Activated naive CD4-positive, alpha-beta T cell treated with anti-CD3 and anti-CD28 coated beads for 36 hours (primary cell): Measurements from ENCODE around the gene NR5A2. TPM values are rescaled to one million over a fixed set of nuclear protein-coding genes. Genes with fewer than 3 reads are reported as not detected.

Experiments
- CTCF ChIA-PET: fragments of 350-600 bp; sonication (Branson Sonifier 250); formaldehyde crosslinking; loops from one replicate; lab custom pipeline; 2021; ENCODE audit warnings: antibody characterized with exemption; lab: Charles Lee
- DNase-seq: peaks from one replicate; pipeline ENCODE4 v3.0.0-alpha.2; 2020
- H3K27ac Mint-ChIP-seq: one replicate; pipeline ENCODE4 v1.8.0; 2021; ENCODE audit warnings: mild to moderate bottlenecking, mixed read lengths
- H3K27me3 Mint-ChIP-seq: one replicate; pipeline ENCODE4 v1.8.0; 2021; ENCODE audit warnings: low read depth, mixed read lengths
- H3K36me3 Mint-ChIP-seq: one replicate; pipeline ENCODE4 v1.8.0; 2021; ENCODE audit warnings: low read depth, mixed read lengths
- H3K4me1 Mint-ChIP-seq: one replicate; pipeline ENCODE4 v1.8.0; 2021; ENCODE audit warnings: low read depth, mixed read lengths
- H3K4me3 Mint-ChIP-seq: one replicate; pipeline ENCODE4 v1.8.0; 2021; ENCODE audit warnings: mild to moderate bottlenecking, moderate library complexity, mixed read lengths
- H3K9me3 Mint-ChIP-seq: one replicate; pipeline ENCODE4 v1.8.0; 2021; ENCODE audit warnings: mixed read lengths
- intact Hi-C: fragments of 100-400 bp; cut with micrococcal nuclease; formaldehyde crosslinking; loops from one replicate; pipeline ENCODE4 v1.15.1; 2023
- total RNA-seq, 2 experiments: library from RNA; stranded (reverse); gene quantifications; one replicate each; pipeline ENCODE4 v1.2.3, GENCODE V29; 2021

Gene NR5A2
- total RNA-seq, 2 experiments from 2014 or later, result not detected

- no peaks in the 10 kb centered on the region for H3K36me3 Mint-ChIP-seq
- intact Hi-C loops, result no loop called here
- no peak for DNase-seq
- H3K9me3 Mint-ChIP-seq, result no peaks in the 10 kb centered on the region
- CTCF ChIA-PET, result no interaction called here
- no peaks in the 10 kb centered on the region for H3K27me3 Mint-ChIP-seq
- H3K4me3 Mint-ChIP-seq, result no peak overlapping the region
- H3K27ac Mint-ChIP-seq, result no peak overlapping the region
- no peaks in the 10 kb centered on the region for H3K4me1 Mint-ChIP-seq
Measured at GRCh38 chr1:200162877-200163276, 135.4 kb downstream of the NR5A2 start.

- Mint-ChIP-seq H3K4me1 (no peaks in the 10 kb centered on the region), H3K4me3 (no peak overlapping the region), H3K9me3 (no peaks in the 10 kb centered on the region), H3K27me3 (no peaks in the 10 kb centered on the region), H3K27ac (no peak overlapping the region), H3K36me3 (no peaks in the 10 kb centered on the region)
- CTCF ChIA-PET, result no interaction called here
- intact Hi-C loops, result no loop called here
- no peak for DNase-seq
Measured at GRCh38 chr1:200163911-200164310, 136.4 kb downstream of the NR5A2 start.

DNA sequence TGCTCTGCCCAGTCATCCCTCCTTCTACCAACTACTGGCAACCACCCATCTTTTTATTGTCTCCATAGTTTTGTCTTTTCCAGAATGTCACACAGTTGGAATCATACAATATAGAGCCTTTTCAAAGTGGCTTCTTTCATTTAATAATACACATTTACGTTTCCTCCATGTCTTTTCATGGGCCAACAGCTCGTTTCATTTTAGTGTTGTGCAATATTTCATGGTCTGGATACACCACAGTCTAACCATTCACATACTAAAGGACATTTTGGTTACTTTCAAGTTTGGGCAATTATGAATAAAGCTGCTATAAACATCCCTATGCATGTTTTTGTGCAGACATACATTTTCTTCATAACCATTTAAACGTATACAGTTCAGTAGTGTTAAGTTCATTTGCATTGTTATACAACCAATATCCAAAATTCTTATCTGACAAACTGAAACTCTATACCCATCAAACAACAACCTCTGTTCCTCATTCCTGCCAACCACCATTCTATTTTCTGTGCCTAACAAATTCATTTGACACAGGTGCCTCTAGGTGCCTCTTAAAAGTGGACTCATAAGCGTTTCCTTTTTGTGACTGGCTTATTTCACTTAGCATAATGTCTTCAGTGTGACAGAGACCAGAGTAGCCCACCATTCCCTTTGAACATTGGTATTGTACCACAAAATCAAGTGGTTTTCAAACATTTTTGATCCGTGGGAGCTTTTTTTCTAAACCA lies 138.1 kb downstream of the NR5A2 start:
- DNase-seq, result no peak
- H3K27ac Mint-ChIP-seq, result no peak overlapping the region
- no peaks in the 10 kb centered on the region for H3K36me3 Mint-ChIP-seq
- H3K27me3 Mint-ChIP-seq, result no peaks in the 10 kb centered on the region
- intact Hi-C loops, result no loop called here
- CTCF ChIA-PET, result no interaction called here
- H3K9me3 Mint-ChIP-seq, result no peaks in the 10 kb centered on the region
- H3K4me1 Mint-ChIP-seq, result no peaks in the 10 kb centered on the region
- H3K4me3 Mint-ChIP-seq, result no peak overlapping the region

DNA sequence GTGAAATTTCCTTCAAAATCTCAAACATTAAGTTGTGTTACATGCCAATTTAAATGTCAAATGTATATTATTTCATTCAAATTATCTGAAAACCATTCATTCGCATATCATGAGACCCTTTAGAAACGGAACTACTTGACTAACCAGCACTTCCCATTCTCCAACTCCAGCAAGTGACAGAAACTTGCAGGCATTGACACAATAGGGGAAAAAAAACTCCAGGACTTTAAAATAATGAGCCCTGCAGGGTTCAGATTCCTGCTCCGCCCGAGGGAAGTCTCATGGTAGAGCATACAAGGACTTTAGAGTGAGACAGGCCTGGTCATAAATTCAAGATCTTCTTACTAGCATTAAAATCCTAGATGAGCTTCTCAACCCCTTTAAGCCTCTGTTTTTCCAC lies 138.9 kb downstream of the NR5A2 start:
- Mint-ChIP-seq H3K27ac (no peak overlapping the region), H3K27me3 (no peaks in the 10 kb centered on the region), H3K36me3 (no peaks in the 10 kb centered on the region), H3K4me1 (no peaks in the 10 kb centered on the region), H3K9me3 (no peaks in the 10 kb centered on the region), H3K4me3 (no peak overlapping the region)
- intact Hi-C loops, result no loop called here
- CTCF ChIA-PET, result interaction anchor here (0.9 kb wide), 1 partner anchor 139 kb away, joined by 3 read pairs; the partner anchor contains the start of gene NR5A2
- no peak for DNase-seq

DNA sequence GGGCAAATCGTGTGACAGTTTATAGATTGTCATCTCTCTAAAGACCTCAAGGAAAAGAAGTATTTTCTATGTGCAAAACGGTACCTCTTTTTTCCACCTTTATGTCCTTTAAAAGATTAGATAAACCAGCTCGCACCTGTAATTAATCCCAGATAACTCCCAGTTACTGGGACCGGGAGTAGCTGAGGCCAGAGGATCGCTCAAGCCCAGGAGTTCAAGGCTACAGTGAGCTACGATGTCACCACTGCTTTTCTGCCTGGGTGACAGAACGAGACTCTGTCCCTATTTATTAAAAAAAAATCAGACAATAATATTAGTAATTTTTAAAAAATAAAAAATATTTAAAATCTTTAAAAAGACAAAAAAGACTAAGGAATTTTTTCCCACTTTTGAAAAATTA lies 141.4 kb downstream of the NR5A2 start:
- no peak for DNase-seq
- H3K36me3 Mint-ChIP-seq, result no peaks in the 10 kb centered on the region
- CTCF ChIA-PET, result interaction anchor here (0.6 kb wide), 1 partner anchor 131 kb away, joined by 4 read pairs; no protein-coding TSS in a partner anchor
- peaks cover 1% of the 10 kb centered on the region for H3K27me3 Mint-ChIP-seq
- no peak overlapping the region for H3K4me3 Mint-ChIP-seq
- H3K27ac Mint-ChIP-seq, result no peak overlapping the region
- H3K4me1 Mint-ChIP-seq, result no peaks in the 10 kb centered on the region
- intact Hi-C loops, result no loop called here
- H3K9me3 Mint-ChIP-seq, result no peaks in the 10 kb centered on the region

DNA sequence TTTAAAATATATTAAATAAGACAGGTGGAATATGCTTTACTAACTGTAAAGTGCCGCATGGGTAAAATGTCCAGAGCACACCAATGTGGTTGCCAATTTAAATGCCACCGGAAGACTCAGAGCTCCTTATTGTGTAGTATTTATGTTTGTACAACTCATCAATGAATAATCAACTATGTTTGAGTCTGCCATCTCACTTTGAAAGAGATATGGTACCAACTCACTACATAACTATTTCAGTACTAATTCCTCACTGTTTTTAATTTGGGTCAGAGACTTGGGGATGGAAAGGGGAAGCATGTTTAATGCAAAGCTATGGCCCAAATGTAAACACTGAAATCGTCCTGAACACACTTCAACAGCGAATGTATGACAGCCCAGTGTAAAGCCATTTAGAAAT lies 144.8 kb downstream of the NR5A2 start:
- Mint-ChIP-seq H3K4me1 (no peaks in the 10 kb centered on the region), H3K36me3 (no peaks in the 10 kb centered on the region), H3K27ac (no peak overlapping the region), H3K9me3 (no peaks in the 10 kb centered on the region), H3K27me3 (peaks cover 1% of the 10 kb centered on the region), H3K4me3 (no peak overlapping the region)
- CTCF ChIA-PET, result interaction anchor here (0.9 kb wide), 1 partner anchor 27 kb away, joined by 3 read pairs; no protein-coding TSS in a partner anchor
- no peak for DNase-seq
- intact Hi-C loops, result no loop called here

DNA sequence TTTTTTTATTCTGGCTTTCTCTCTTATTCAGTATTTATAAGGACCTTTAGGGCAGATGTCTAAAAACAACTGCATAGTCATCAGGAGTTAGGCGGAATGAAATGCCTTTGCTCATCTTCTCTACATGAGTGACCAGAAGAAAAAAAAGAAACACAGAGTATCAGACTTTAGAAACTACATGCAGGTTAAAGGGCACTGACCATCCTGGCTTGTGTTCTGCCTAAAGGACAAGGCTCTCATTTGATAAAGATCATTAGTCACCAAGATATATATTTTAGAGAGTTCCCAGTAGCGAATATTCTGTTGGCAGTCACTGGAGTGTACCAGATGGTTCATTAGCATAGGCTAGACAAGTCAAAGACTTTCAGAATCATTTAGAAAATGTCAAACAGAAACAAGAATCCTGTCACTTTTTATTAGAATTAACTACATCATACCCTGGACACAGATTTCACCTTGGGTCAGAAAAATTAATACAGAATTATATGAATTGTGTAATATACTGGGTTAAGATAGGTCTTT lies 145.6 kb downstream of the NR5A2 start:
- H3K27ac Mint-ChIP-seq, result no peak overlapping the region
- no peak overlapping the region for H3K4me3 Mint-ChIP-seq
- H3K27me3 Mint-ChIP-seq, result peaks cover 1% of the 10 kb centered on the region
- DNase-seq, result no peak
- no peaks in the 10 kb centered on the region for H3K4me1 Mint-ChIP-seq
- H3K36me3 Mint-ChIP-seq, result no peaks in the 10 kb centered on the region
- CTCF ChIA-PET, result interaction anchor here (0.9 kb wide), 1 partner anchor 27 kb away, joined by 3 read pairs; no protein-coding TSS in a partner anchor
- intact Hi-C loops, result no loop called here
- H3K9me3 Mint-ChIP-seq, result no peaks in the 10 kb centered on the region

DNA sequence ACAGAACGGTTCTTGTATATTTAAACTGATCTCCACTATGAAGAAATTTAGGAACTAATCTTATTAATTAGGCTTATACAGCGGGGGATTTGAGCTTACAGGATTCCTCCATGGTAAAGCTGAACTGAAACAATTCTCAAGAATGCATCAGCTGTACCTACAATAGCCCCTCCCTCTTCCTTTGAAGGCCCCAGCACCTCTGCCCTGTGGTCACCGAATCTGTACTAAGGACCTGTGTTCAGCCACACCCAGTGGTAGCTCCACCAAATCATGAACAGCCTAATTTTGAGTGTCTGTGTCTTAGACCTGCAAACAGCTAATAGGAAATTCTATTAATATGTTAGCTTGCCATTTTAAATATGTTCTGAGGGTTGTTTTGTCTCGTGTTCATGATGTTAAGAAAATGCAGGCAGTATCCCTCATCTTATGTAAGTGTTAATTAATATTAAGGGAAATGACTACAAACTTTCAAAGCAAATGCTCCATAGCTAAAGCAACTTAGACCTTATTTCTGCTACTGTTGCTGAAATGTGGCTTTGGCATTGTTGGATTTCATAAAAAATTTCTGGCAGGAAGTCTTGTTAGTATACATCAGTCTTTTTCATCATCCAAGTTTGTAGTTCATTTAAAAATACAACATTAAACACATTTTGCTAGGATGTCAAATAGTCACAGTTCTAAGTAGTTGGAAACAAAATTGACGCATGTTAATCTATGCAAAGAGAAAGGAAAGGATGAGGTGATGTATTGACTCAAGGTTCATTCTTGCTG lies 147.2 kb downstream of the NR5A2 start:
- no peaks in the 10 kb centered on the region for H3K4me1 Mint-ChIP-seq
- intact Hi-C loops, result no loop called here
- DNase-seq, result no peak
- peaks cover 1% of the 10 kb centered on the region for H3K27me3 Mint-ChIP-seq
- H3K9me3 Mint-ChIP-seq, result no peaks in the 10 kb centered on the region
- H3K4me3 Mint-ChIP-seq, result no peak overlapping the region
- no peaks in the 10 kb centered on the region for H3K36me3 Mint-ChIP-seq
- CTCF ChIA-PET, result interaction anchor here (0.6 kb wide), 1 partner anchor 320 kb away, joined by 3 read pairs; no protein-coding TSS in a partner anchor
- H3K27ac Mint-ChIP-seq, result no peak overlapping the region

DNA sequence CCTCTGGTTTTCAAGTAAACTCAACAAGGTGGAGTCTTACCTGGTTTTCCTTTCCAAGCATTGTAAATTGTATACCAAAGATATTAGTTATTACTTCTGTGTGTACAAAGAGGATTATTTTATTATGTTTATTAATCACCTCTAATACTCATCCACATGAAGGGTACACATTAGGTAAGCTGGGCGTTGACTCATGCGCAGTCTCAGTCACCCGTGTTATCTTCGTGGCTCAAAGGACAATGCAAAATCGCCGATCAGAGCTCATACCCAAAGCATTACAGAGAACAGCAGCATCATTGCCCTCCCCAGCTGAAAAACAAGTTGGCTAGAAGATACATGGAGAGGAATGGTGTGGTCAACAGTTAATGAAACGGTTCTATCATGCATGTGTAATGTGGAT lies 148.7 kb downstream of the NR5A2 start:
- CTCF ChIA-PET, result no interaction called here
- Mint-ChIP-seq H3K9me3 (no peaks in the 10 kb centered on the region), H3K36me3 (no peaks in the 10 kb centered on the region), H3K27ac (no peak overlapping the region), H3K4me3 (no peak overlapping the region), H3K4me1 (no peaks in the 10 kb centered on the region), H3K27me3 (peaks cover 1% of the 10 kb centered on the region)
- DNase-seq, result no peak
- intact Hi-C loops, result no loop called here

DNA sequence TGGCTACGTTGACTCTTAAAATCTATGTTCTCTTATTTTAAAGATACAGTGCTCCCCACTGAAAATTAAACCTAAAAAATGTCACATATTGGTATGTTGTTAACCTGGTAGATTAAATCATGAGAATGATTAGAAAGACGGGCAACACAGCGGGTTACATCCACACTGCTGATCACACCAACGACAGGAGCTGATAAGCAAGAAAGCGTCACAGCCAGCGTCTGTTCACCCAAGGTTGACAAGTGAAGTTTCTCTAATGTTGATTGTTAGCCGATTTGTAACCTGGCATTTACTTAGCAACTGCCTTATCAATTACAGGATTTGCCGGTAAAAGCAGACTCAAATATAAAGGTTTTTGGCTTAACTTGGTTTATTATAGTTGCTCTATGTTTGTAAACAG lies 149.3 kb downstream of the NR5A2 start:
- H3K36me3 Mint-ChIP-seq, result no peaks in the 10 kb centered on the region
- no peak overlapping the region for H3K27ac Mint-ChIP-seq
- H3K4me1 Mint-ChIP-seq, result no peaks in the 10 kb centered on the region
- H3K27me3 Mint-ChIP-seq, result peaks cover 1% of the 10 kb centered on the region
- no peaks in the 10 kb centered on the region for H3K9me3 Mint-ChIP-seq
- intact Hi-C loops, result no loop called here
- DNase-seq, result no peak
- CTCF ChIA-PET, result no interaction called here
- no peak overlapping the region for H3K4me3 Mint-ChIP-seq

- no peak overlapping the region for H3K27ac Mint-ChIP-seq
- no peak for DNase-seq
- H3K9me3 Mint-ChIP-seq, result no peaks in the 10 kb centered on the region
- intact Hi-C loops, result no loop called here
- no peak overlapping the region for H3K4me3 Mint-ChIP-seq
- CTCF ChIA-PET, result no interaction called here
- no peaks in the 10 kb centered on the region for H3K36me3 Mint-ChIP-seq
- peaks cover 3% of the 10 kb centered on the region for H3K27me3 Mint-ChIP-seq
- H3K4me1 Mint-ChIP-seq, result no peaks in the 10 kb centered on the region
Measured at GRCh38 chr1:200178340-200178739, 150.8 kb downstream of the NR5A2 start.

DNA sequence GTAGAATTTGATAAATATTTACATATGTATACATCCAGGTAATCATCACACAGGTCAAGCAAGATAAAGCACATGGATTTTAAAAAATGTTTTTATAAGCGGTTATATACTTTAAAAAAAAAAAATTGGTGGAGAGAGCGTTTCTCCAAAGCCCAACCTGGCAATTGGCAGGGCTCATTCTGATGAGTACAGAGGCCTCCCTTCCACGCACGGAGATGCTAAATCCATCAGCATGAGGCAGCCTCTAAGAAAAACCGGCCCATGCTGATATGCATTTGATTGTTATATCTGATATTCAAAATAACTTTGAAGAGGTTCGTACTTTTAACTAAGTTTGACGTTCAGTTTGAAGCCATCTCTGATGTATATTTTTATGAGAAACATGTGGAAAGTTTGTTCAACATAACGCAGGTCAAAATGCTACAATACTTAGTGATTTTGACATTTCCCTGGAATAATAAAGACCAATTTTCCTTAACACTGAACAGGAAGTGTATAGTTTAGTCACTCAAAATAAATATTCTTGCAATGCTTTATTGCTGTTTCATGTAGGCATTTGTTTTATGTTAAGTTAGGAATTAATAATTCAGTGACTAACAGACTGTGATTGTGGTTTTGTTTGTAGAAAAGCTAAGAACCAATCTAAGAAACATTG lies 151.7 kb downstream of the NR5A2 start:
- Mint-ChIP-seq H3K27ac (no peak overlapping the region), H3K36me3 (no peaks in the 10 kb centered on the region), H3K4me1 (peaks cover 4% of the 10 kb centered on the region), H3K9me3 (no peaks in the 10 kb centered on the region), H3K4me3 (no peak overlapping the region), H3K27me3 (peaks cover 3% of the 10 kb centered on the region)
- CTCF ChIA-PET, result no interaction called here
- DNase-seq, result no peak
- intact Hi-C loops, result no loop called here
